Measurements from ENCODE around the gene TINAG. TPM values are rescaled to one million over a fixed set of nuclear protein-coding genes. Genes with fewer than 3 reads are reported as not detected.

Gene TINAG
- total RNA-seq, 1 donor from 2014 or later: 0.72 TPM

- DNase-seq (ENCODE audit: low read depth): no peak
Measured at GRCh38 chr6:54426995-54427394, 118.8 kb downstream of the TINAG start.

- no peak for DNase-seq (ENCODE audit: low read depth)
Measured at GRCh38 chr6:54427396-54427937, 119.2 kb downstream of the TINAG start.

GRCh38 chr6:54428431-54428830 lies 120.2 kb downstream of the TINAG start:
- DNase-seq (ENCODE audit: low read depth): no peak

- DNase-seq (ENCODE audit: low read depth): no peak
Measured at GRCh38 chr6:54431466-54431865, 123.2 kb downstream of the TINAG start.

Other genes with a start within 250 kb of the TINAG start
- 5.2 and 18.3 TPM in 2 replicates for gene MLIP, start 197.0 kb upstream of the TINAG start, total RNA-seq

Measured in myocyte (in vitro differentiated cells).